Panc1 (cell line): ENCODE results near the gene MBD5. TPM values are rescaled to one million over a fixed set of nuclear protein-coding genes. Genes with fewer than 3 reads are reported as not detected.
"Not testable (repeated sequence)": the region's sequence is repeated elsewhere in the genome, so short reads cannot be mapped to it uniquely, and the experiment has no call there.

Experiments
- ATAC-seq: fragments of 200-7000 bp; cut with Tn5 transposase; 2 replicates; pipeline ENCODE4 v1.9.1; 2020; ENCODE audit warnings: mild to moderate bottlenecking, moderate library complexity
- BruUV-seq: library from RNA; stranded (reverse); fragments of 400-500 nt; replicated peaks from 2 replicates; lab custom pipeline; 2021; lab: Mats Ljungman, UMichigan
- CTCF ChIA-PET: fragments of 300-600 bp; sonication (Branson Sonifier 250); formaldehyde crosslinking; loops from one replicate; lab custom pipeline; 2022; ENCODE audit warnings: antibody characterized with exemption; lab: Charles Lee
- POLR2A ChIA-PET: fragments of 300-600 bp; sonication (Branson Sonifier 250); formaldehyde crosslinking; loops from one replicate; lab custom pipeline; 2022; ENCODE audit warnings: antibody characterized with exemption; lab: Charles Lee
- DNase-seq: peaks from one replicate; pipeline ENCODE4 v3.0.0-alpha.2; 2010; ENCODE audit warnings: low read depth, low spot score
- H3K27ac ChIP-seq: 2 replicates; pipeline ENCODE4 v1.5.1; 2011; ENCODE audit warnings: mild to moderate bottlenecking, low read length, inconsistent platforms
- H3K27me3 ChIP-seq: fragments of 200-500 bp; sonication (Bioruptor generic); 2 replicates; pipeline ENCODE4 v1.6.0; 2014; ENCODE audit warnings: low read length, inconsistent platforms; ENCODE audit not compliant: control insufficient read depth, insufficient read depth
- H3K36me3 ChIP-seq: fragments of 200-500 bp; sonication (Bioruptor generic); 2 replicates; pipeline ENCODE4 v1.5.1; 2014; ENCODE audit warnings: inconsistent platforms, mild to moderate bottlenecking, low read length, moderate library complexity; ENCODE audit not compliant: control insufficient read depth, insufficient read depth
- H3K4me1 ChIP-seq: 2 replicates; pipeline ENCODE4 v1.5.1; 2011; ENCODE audit warnings: inconsistent platforms, mild to moderate bottlenecking, low read length, moderate library complexity; ENCODE audit not compliant: control insufficient read depth, insufficient read depth
- H3K4me3 ChIP-seq, 2 experiments: 2 replicates each; pipeline ENCODE4 v1.5.1; 2011 to 2012; ENCODE audit warnings: low read depth in 2 of 2, low read length in 2 of 2, mild to moderate bottlenecking in 2 of 2, inconsistent platforms in 1 of 2, moderate library complexity in 1 of 2
- H3K9me3 ChIP-seq: fragments of 200-500 bp; sonication (Bioruptor generic); 2 replicates; pipeline ENCODE4 v1.5.1; 2014; ENCODE audit warnings: low read depth, mild to moderate bottlenecking, inconsistent platforms, low read length, moderate library complexity; ENCODE audit not compliant: control insufficient read depth, insufficient read depth
- POLR2AphosphoS5 ChIP-seq: IDR thresholded peaks from 2 replicates; pipeline ENCODE4 v1.6.1; 2012; ENCODE audit warnings: mild to moderate bottlenecking, low read depth, low read length, moderate library complexity
- REST ChIP-seq, 2 experiments: IDR thresholded peaks; 2 replicates each; pipeline ENCODE4 v1.6.1; 2011 to 2012; ENCODE audit warnings: low read depth in 2 of 2, control low read depth in 1 of 2, low read length in 1 of 2, mild to moderate bottlenecking in 1 of 2, moderate library complexity in 1 of 2; ENCODE audit not compliant: insufficient read depth in 1 of 2
- SIN3A ChIP-seq: IDR thresholded peaks from 2 replicates; pipeline ENCODE4 v1.6.1; 2012; ENCODE audit warnings: low read depth, mild to moderate bottlenecking, low read length, moderate library complexity, borderline replicate concordance; ENCODE audit not compliant: insufficient read depth
- TCF7L2 ChIP-seq: IDR thresholded peaks from 2 replicates; pipeline ENCODE4 v1.6.1; 2011; ENCODE audit warnings: mild to moderate bottlenecking, low read depth, low read length, inconsistent platforms
- in situ Hi-C: cut with HindIII; loops from 2 replicates; pipeline ENCODE4 v1.10.0; 2016; ENCODE audit warnings: low sequenced_read_pairs, low pct_unique_long_range_greater_than_20kb
- intact Hi-C: fragments of 100-400 bp; cut with micrococcal nuclease; formaldehyde crosslinking; loops from one replicate; pipeline ENCODE4 v1.10.0; 2022; ENCODE audit not compliant: unreplicated experiment
- total RNA-seq: library from RNA; stranded (reverse); gene quantifications from one replicate; pipeline ENCODE4 v1.2.1, GENCODE V29; 2021; ENCODE audit not compliant: unreplicated experiment
- TF ChIP-seq, protein P1 (sequence below): fragments of 450-650 bp; IDR thresholded peaks from 2 replicates; pipeline ENCODE4 v1.5.1; 2017; ENCODE audit warnings: mild to moderate bottlenecking

Gene MBD5
- total RNA-seq, 1 experiment from 2014 or later = 40.2 TPM

DNA sequence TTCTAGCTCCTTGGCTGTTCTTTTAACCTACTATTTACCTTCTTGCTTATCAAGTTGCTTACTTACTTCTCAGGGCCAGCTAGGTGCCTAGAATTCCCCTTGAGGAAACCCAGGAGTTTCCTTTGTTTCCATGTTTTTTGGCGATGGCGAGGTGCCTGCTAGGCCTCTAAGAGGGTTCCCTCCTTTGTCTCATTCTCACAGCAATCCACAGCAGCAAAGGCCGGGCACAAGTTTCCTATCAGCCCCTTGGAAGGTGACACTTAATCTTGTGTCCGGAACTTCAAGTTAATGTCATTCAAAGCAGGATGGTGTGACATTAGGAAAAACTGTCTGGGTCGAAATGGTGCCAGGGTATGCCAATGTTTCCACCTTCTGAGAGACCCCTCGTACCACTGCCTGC is 521.7 kb downstream of the MBD5 start:
- no peak overlapping the region for H3K4me3 ChIP-seq
- no peak overlapping the region for H3K27ac ChIP-seq
- ATAC-seq (no peak), DNase-seq (no peak)
- CTCF ChIA-PET = no interaction called here
- POLR2A ChIA-PET = no interaction called here
- no peaks in the 10 kb centered on the region for H3K27me3 ChIP-seq
- H3K9me3 ChIP-seq = no peaks in the 10 kb centered on the region
- no peaks in the 10 kb centered on the region for H3K36me3 ChIP-seq
- no TSS peak for BruUV-seq
- intact Hi-C loops (no loop called here), in situ Hi-C loops (no loop called here)
- no peaks in the 10 kb centered on the region for H3K4me1 ChIP-seq
- TF ChIP-seq, protein P1, sequence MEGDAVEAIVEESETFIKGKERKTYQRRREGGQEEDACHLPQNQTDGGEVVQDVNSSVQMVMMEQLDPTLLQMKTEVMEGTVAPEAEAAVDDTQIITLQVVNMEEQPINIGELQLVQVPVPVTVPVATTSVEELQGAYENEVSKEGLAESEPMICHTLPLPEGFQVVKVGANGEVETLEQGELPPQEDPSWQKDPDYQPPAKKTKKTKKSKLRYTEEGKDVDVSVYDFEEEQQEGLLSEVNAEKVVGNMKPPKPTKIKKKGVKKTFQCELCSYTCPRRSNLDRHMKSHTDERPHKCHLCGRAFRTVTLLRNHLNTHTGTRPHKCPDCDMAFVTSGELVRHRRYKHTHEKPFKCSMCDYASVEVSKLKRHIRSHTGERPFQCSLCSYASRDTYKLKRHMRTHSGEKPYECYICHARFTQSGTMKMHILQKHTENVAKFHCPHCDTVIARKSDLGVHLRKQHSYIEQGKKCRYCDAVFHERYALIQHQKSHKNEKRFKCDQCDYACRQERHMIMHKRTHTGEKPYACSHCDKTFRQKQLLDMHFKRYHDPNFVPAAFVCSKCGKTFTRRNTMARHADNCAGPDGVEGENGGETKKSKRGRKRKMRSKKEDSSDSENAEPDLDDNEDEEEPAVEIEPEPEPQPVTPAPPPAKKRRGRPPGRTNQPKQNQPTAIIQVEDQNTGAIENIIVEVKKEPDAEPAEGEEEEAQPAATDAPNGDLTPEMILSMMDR = no peak
- TF ChIP-seq POLR2AphosphoS5 (no peak), SIN3A (no peak), TCF7L2 (no peak), REST (IDR thresholded peaks at IDR 0.05; ENCODE audit: insufficient read depth in 1 of 2, low read depth in 2 of 2, low read length in 1 of 2) (no peak)

GRCh38 chr2:148543088-148543540 is 522.2 kb downstream of the MBD5 start:
- in situ Hi-C loops, H3K27me3 ChIP-seq, H3K36me3 ChIP-seq, ATAC-seq, H3K27ac ChIP-seq, BruUV-seq, H3K4me1 ChIP-seq, intact Hi-C loops, DNase-seq, H3K9me3 ChIP-seq, H3K4me3 ChIP-seq: not testable (repeated sequence)
- ChIA-PET POLR2A (interaction anchor here (0.7 kb wide), 1 partner anchor 273 kb away, joined by 7 read pairs; no protein-coding TSS in a partner anchor), CTCF (interaction anchor here (0.5 kb wide), 1 partner anchor 318 kb away, joined by 3 read pairs; no protein-coding TSS in a partner anchor)

DNA sequence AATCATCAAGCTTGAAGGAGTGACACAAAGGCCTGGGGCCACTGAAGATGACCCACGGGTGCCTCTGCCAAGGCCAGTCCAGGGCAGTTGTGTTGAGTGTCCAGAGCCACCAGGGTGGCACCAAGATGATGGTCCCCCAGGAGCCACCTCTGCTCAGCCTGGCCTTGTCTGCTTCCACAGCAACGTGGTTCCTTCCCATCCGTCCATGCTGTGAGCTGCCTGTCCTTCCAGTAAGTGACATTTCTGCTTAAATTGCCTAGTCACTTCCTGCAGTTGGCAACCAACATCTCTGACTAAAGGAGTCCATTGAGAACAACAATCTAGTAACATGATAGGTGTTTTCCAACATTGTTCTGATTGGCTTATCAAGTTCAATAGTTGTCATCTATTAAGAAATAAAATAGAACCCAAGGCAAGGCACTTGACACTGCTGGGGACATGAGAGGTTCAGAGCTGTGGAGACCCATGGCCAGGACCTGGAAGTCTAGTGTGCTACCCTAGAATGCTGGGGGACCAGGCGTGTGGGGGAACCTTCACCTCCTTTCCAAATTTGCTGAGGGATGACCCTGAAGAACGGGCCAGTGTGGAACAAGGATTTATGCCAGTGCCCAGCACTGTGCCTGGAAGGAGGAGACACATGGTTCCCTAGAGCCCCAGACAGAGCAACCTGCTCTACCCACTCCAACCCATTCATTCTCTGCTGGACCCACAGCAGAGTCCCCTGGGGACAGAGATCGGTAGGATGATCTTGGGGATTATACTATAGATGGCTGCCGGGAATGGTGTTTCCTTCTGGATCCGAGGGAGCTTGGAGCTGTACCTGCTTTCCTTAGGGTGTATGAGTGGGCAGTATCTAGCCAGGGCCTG is 524.7 kb downstream of the MBD5 start:
- in situ Hi-C loops = no loop called here
- H3K4me3 ChIP-seq = no peak overlapping the region
- ChIA-PET CTCF (no interaction called here), POLR2A (no interaction called here)
- no TSS peak for BruUV-seq
- ATAC-seq (no peak), DNase-seq (no peak)
- H3K27me3 ChIP-seq = no peaks in the 10 kb centered on the region
- no peak for TF ChIP-seq SIN3A
- no peak for TF ChIP-seq POLR2AphosphoS5
- TF ChIP-seq TCF7L2 = no peak
- no peak for TF ChIP-seq REST (IDR thresholded peaks at IDR 0.05; ENCODE audit: insufficient read depth in 1 of 2, low read depth in 2 of 2, low read length in 1 of 2)
- TF ChIP-seq, protein P1 = no peak
- no peaks in the 10 kb centered on the region for H3K4me1 ChIP-seq
- intact Hi-C loops = no loop called here
- no peaks in the 10 kb centered on the region for H3K36me3 ChIP-seq
- no peak overlapping the region for H3K27ac ChIP-seq
- no peaks in the 10 kb centered on the region for H3K9me3 ChIP-seq
